ENCODE measurements around the gene SQSTM1. TPM values are rescaled to one million over a fixed set of nuclear protein-coding genes. Genes with fewer than 3 reads are reported as not detected.

Gene SQSTM1
- total and polyA plus RNA-seq, 2 donors (not counting 1 experiment from before 2014, with no cell fraction given): 212 to 1,894 TPM

DNA sequence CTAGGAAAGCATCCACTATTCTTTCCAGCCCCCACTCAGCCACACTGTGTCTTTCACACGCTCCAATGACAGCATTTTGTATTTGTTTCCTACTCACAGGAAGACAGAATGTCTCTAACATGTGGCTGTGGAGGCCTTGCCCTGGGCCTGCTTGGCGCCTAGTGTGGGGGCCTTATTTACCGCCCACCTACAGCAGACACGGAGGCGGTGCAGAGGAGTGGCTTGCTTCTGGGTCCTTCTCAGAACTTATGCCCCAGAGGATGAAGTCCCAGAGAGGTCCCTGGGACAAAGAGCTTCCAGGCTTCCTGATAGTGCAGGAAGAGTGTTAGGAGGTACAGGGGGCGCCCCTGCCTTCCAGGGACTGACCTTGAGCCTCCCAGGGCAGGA, 46.4 kb downstream of the SQSTM1 start:
- no peaks in the 10 kb centered on the region for H3K79me2 ChIP-seq (ENCODE audit: control insufficient read depth, insufficient read depth, low read length)
- peaks cover 33% of the 10 kb centered on the region for H3K36me3 ChIP-seq (ENCODE audit: control insufficient read depth, insufficient read depth, low read length)
- no peak overlapping the region for H3K27ac ChIP-seq (ENCODE audit: insufficient read depth, low read length)
- TF ChIP-seq, protein P1, sequence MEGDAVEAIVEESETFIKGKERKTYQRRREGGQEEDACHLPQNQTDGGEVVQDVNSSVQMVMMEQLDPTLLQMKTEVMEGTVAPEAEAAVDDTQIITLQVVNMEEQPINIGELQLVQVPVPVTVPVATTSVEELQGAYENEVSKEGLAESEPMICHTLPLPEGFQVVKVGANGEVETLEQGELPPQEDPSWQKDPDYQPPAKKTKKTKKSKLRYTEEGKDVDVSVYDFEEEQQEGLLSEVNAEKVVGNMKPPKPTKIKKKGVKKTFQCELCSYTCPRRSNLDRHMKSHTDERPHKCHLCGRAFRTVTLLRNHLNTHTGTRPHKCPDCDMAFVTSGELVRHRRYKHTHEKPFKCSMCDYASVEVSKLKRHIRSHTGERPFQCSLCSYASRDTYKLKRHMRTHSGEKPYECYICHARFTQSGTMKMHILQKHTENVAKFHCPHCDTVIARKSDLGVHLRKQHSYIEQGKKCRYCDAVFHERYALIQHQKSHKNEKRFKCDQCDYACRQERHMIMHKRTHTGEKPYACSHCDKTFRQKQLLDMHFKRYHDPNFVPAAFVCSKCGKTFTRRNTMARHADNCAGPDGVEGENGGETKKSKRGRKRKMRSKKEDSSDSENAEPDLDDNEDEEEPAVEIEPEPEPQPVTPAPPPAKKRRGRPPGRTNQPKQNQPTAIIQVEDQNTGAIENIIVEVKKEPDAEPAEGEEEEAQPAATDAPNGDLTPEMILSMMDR (conservative IDR thresholded peaks at IDR 0.05 in 1 of 2, IDR thresholded peaks at IDR 0.05 in 1 of 2; ENCODE audit: low read depth in 1 of 2, low read length in 2 of 2): no peak
- no peak for TF ChIP-seq EZH2 (IDR thresholded peaks at IDR 0.05; ENCODE audit: low read length, missing control alignments)
- no peaks in the 10 kb centered on the region for H3K9me3 ChIP-seq (ENCODE audit: control insufficient read depth, insufficient read depth, low read depth, low read length)
- no peaks in the 10 kb centered on the region for H3K4me1 ChIP-seq (ENCODE audit: control insufficient read depth, extremely low read depth, insufficient read depth, low read length)
- H3K27me3 ChIP-seq (ENCODE audit: control insufficient read depth, insufficient read depth, low read length): no peaks in the 10 kb centered on the region
- no peak overlapping the region for H2AFZ ChIP-seq (ENCODE audit: low read length)
- no peak overlapping the region for H3K9ac ChIP-seq (ENCODE audit: insufficient read depth, low read length)
- H4K20me1 ChIP-seq (ENCODE audit: control insufficient read depth, extremely low read depth, insufficient read depth, low read length): no peaks in the 10 kb centered on the region
- DNase-seq (ENCODE audit: low read depth in 2 of 2): no peak
- no peak overlapping the region for H3K4me3 ChIP-seq (replicated peaks in 1 of 4; ENCODE audit: control extremely low read depth in 1 of 4, insufficient read depth in 1 of 4, low read depth in 3 of 4, low read length in 4 of 4)
- no peak overlapping the region for H3K4me2 ChIP-seq (ENCODE audit: extremely low read depth, insufficient read depth, low read length)

DNA sequence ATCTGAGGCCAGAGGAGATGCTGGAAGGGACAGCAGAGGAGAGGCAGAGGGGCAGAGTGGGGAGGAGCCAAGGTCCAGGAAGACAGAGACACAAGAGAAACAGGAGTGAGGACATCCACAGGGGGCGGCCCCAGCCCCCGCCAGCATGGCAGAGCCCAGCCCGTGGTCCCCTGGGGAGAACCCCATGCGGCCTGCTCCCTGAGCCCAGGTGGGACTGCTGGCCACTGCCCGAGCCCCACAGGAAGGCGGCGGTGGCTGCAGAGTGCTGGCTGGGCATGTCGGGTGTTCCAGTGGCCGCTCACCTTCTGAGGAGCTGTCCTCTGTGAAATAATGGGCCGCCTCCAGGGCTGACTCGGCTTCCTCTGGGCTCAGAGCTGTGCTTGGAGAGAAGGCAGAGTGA, 46.8 kb downstream of the SQSTM1 start:
- H3K4me3 ChIP-seq (replicated peaks in 1 of 4; ENCODE audit: control extremely low read depth in 1 of 4, insufficient read depth in 1 of 4, low read depth in 3 of 4, low read length in 4 of 4): no peak overlapping the region
- H3K4me2 ChIP-seq (ENCODE audit: extremely low read depth, insufficient read depth, low read length): no peak overlapping the region
- no peak for TF ChIP-seq EZH2 (IDR thresholded peaks at IDR 0.05; ENCODE audit: low read length, missing control alignments)
- TF ChIP-seq, protein P1 (conservative IDR thresholded peaks at IDR 0.05 in 1 of 2, IDR thresholded peaks at IDR 0.05 in 1 of 2; ENCODE audit: low read depth in 1 of 2, low read length in 2 of 2): no peak
- no peaks in the 10 kb centered on the region for H3K79me2 ChIP-seq (ENCODE audit: control insufficient read depth, insufficient read depth, low read length)
- no peak overlapping the region for H3K27ac ChIP-seq (ENCODE audit: insufficient read depth, low read length)
- H4K20me1 ChIP-seq (ENCODE audit: control insufficient read depth, extremely low read depth, insufficient read depth, low read length): no peaks in the 10 kb centered on the region
- DNase-seq (ENCODE audit: low read depth in 2 of 2): no peak
- H3K27me3 ChIP-seq (ENCODE audit: control insufficient read depth, insufficient read depth, low read length): no peaks in the 10 kb centered on the region
- H3K4me1 ChIP-seq (ENCODE audit: control insufficient read depth, extremely low read depth, insufficient read depth, low read length): no peaks in the 10 kb centered on the region
- no peak overlapping the region for H2AFZ ChIP-seq (ENCODE audit: low read length)
- H3K9ac ChIP-seq (ENCODE audit: insufficient read depth, low read length): no peak overlapping the region
- no peaks in the 10 kb centered on the region for H3K9me3 ChIP-seq (ENCODE audit: control insufficient read depth, insufficient read depth, low read depth, low read length)
- peaks cover 36% of the 10 kb centered on the region for H3K36me3 ChIP-seq (ENCODE audit: control insufficient read depth, insufficient read depth, low read length)

GRCh38 chr5:179868541-179868940, 47.8 kb downstream of the SQSTM1 start:
- Histone ChIP-seq H3K79me2 (ENCODE audit: control insufficient read depth, insufficient read depth, low read length) (no peaks in the 10 kb centered on the region), H3K9me3 (ENCODE audit: control insufficient read depth, insufficient read depth, low read depth, low read length) (no peaks in the 10 kb centered on the region), H3K27ac (ENCODE audit: insufficient read depth, low read length) (no peak overlapping the region), H4K20me1 (ENCODE audit: control insufficient read depth, extremely low read depth, insufficient read depth, low read length) (no peaks in the 10 kb centered on the region), H3K4me1 (ENCODE audit: control insufficient read depth, extremely low read depth, insufficient read depth, low read length) (no peaks in the 10 kb centered on the region), H3K4me2 (ENCODE audit: extremely low read depth, insufficient read depth, low read length) (no peak overlapping the region), H3K36me3 (ENCODE audit: control insufficient read depth, insufficient read depth, low read length) (peaks cover 36% of the 10 kb centered on the region), H3K9ac (ENCODE audit: insufficient read depth, low read length) (no peak overlapping the region), H2AFZ (ENCODE audit: low read length) (no peak overlapping the region), H3K27me3 (ENCODE audit: control insufficient read depth, insufficient read depth, low read length) (no peaks in the 10 kb centered on the region), H3K4me3 (replicated peaks in 1 of 4; ENCODE audit: control extremely low read depth in 1 of 4, insufficient read depth in 1 of 4, low read depth in 3 of 4, low read length in 4 of 4) (no peak overlapping the region)
- TF ChIP-seq, protein P1 (conservative IDR thresholded peaks at IDR 0.05 in 1 of 2, IDR thresholded peaks at IDR 0.05 in 1 of 2; ENCODE audit: low read depth in 1 of 2, low read length in 2 of 2): no peak
- no peak for DNase-seq (ENCODE audit: low read depth in 2 of 2)

Measured in fibroblast of lung (primary cell).